Hepatocyte (in vitro differentiated cells): ENCODE data around the gene ALX3. TPM values are rescaled to one million over a fixed set of nuclear protein-coding genes. Genes with fewer than 3 reads are reported as not detected.

Experiments
- DNase-seq: peaks from one replicate; pipeline ENCODE4 v3.0.0-alpha.2; 2016; ENCODE audit warnings: low spot score
- H2AFZ ChIP-seq: fragments of 200-600 bp; sonication (generic); 2 replicates; pipeline ENCODE4 v1.6.0; 2016; ENCODE audit warnings: antibody characterized with exemption, mild to moderate bottlenecking
- H3K27ac ChIP-seq: fragments of 200-600 bp; sonication (generic); 2 replicates; pipeline ENCODE4 v1.5.1; 2016; ENCODE audit warnings: mild to moderate bottlenecking
- H3K27me3 ChIP-seq: fragments of 200-600 bp; sonication (generic); 2 replicates; pipeline ENCODE4 v1.6.1; 2016
- H3K36me3 ChIP-seq: fragments of 200-600 bp; sonication (generic); replicated peaks from 2 replicates; pipeline ENCODE4 v1.5.1; 2016; ENCODE audit warnings: low read depth; ENCODE audit not compliant: insufficient read depth
- H3K4me1 ChIP-seq: fragments of 200-600 bp; sonication (generic); 2 replicates; pipeline ENCODE4 v1.5.1; 2016; ENCODE audit warnings: mild to moderate bottlenecking, moderate library complexity; ENCODE audit not compliant: insufficient read depth
- H3K4me2 ChIP-seq: fragments of 200-600 bp; sonication (generic); 2 replicates; pipeline ENCODE4 v1.6.0; 2016
- H3K4me3 ChIP-seq: fragments of 200-600 bp; sonication (generic); 2 replicates; pipeline ENCODE4 v1.5.1; 2016; ENCODE audit warnings: mild to moderate bottlenecking
- H3K79me2 ChIP-seq: fragments of 200-600 bp; sonication (generic); 2 replicates; pipeline ENCODE4 v1.6.0; 2017; ENCODE audit warnings: mild to moderate bottlenecking
- H3K9me2 ChIP-seq: fragments of 200-600 bp; sonication (generic); replicated peaks from 2 replicates; pipeline ENCODE4 v1.6.0; 2017; ENCODE audit warnings: mild to moderate bottlenecking; ENCODE audit not compliant: insufficient read depth
- H3K9me3 ChIP-seq: fragments of 200-600 bp; sonication (generic); 2 replicates; pipeline ENCODE4 v1.5.1; 2016; ENCODE audit warnings: low read depth, mild to moderate bottlenecking
- H4K20me1 ChIP-seq: fragments of 200-600 bp; sonication (generic); 2 replicates; pipeline ENCODE4 v1.6.0; 2016; ENCODE audit warnings: mild to moderate bottlenecking; ENCODE audit not compliant: insufficient read depth, poor library complexity, severe bottlenecking
- EZH2 ChIP-seq: fragments of 200-600 bp; sonication (generic); IDR thresholded peaks from 2 replicates; pipeline ENCODE4 v1.6.1; 2016; ENCODE audit warnings: antibody characterized with exemption, mild to moderate bottlenecking, borderline replicate concordance
- EZH2phosphoT487 ChIP-seq: fragments of 200-600 bp; sonication (generic); IDR thresholded peaks from one replicate; pipeline ENCODE4 v1.6.1; 2018; ENCODE audit warnings: antibody characterized with exemption, mild to moderate bottlenecking, low read depth, moderate library complexity; ENCODE audit not compliant: unreplicated experiment, severe bottlenecking
- WGBS: methylation state at CpG from one replicate; pipeline ENCODE4 v1.1.6; 2016; ENCODE audit warnings: low lambda C conversion rate; ENCODE audit errors: missing lambda C conversion rate; 5-methylcytosine and 5-hydroxymethylcytosine counted together
- polyA plus RNA-seq: library from polyadenylated mRNA; unstranded; fragments of >200 nt; fragmentation: Nextera tagmentation; extraction: Ambion mirVana; gene quantifications from 2 replicates; pipeline ENCODE4 v1.2.1, GENCODE V29; 2016
- total RNA-seq: library from RNA; depleted of rRNA; stranded (reverse); fragments of >200 nt; gene quantifications from 2 replicates; pipeline ENCODE4 v1.2.3, GENCODE V29; 2014
- TF ChIP-seq, protein P1 (sequence below): fragments of 200-600 bp; sonication (generic); IDR thresholded peaks from 2 replicates; pipeline ENCODE4 v1.5.1; 2016; ENCODE audit warnings: antibody characterized with exemption, mild to moderate bottlenecking; ENCODE audit not compliant: poor library complexity

Gene ALX3
- total RNA-seq (0.27 and 1.6 TPM in 2 replicates), polyA plus RNA-seq (0.36 and 0.92 TPM in 2 replicates)

DNA sequence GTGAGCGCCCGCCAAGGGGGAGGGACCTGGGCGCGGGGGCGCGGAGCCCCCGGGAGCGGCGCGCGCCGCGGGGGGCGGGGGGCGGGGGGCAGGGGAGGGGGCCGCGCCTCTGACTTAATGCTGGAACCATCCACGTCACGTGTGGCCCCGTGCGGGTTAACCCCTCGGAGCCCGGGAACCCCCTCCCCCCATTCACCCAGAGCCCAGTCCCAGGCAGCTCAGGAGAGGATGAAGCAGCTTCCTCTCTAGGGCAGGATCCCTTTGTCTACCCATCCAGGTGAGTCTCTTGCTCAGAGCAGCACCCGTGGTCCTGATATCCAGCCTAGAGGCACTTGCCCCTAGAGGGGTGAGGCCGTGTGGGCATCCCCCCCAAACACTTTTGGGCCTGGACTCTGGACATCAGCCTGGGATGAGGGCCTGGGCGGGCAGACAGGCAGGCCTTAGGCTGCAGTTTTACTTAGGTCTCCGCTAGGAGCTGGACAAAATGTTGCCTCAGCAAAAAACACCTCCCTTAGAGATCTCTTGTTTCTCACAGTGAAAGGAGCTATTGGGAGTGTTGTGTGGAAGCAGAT is at the start of gene ALX3:
TSS of gene ALX3 (minus strand) at position 2 of the 572 bp plus-strand sequence. CDS start 60 bp downstream, outside the sequence.
- Histone ChIP-seq H3K9me3 (no peaks in the 10 kb centered on the region), H3K27me3 (peaks cover 84% of the 10 kb centered on the region), H3K27ac (no peak within 1 kb of the TSS), H3K9me2 (no peaks in the 10 kb centered on the region), H2AFZ (peak within 1 kb of the TSS; percentile 20), H3K4me3 (no peak within 1 kb of the TSS), H4K20me1 (no peaks in the 10 kb centered on the region), H3K79me2 (no peaks in the 10 kb centered on the region), H3K36me3 (no peaks in the 10 kb centered on the region), H3K4me1 (peaks cover 14% of the 10 kb centered on the region), H3K4me2 (peak within 1 kb of the TSS; percentile 71)
- WGBS = 62% methylated on average over 4 of the region's 27 CpGs
- peak; percentile 24 for TF ChIP-seq EZH2phosphoT487
- TF ChIP-seq EZH2 = no peak
- TF ChIP-seq, protein P1, sequence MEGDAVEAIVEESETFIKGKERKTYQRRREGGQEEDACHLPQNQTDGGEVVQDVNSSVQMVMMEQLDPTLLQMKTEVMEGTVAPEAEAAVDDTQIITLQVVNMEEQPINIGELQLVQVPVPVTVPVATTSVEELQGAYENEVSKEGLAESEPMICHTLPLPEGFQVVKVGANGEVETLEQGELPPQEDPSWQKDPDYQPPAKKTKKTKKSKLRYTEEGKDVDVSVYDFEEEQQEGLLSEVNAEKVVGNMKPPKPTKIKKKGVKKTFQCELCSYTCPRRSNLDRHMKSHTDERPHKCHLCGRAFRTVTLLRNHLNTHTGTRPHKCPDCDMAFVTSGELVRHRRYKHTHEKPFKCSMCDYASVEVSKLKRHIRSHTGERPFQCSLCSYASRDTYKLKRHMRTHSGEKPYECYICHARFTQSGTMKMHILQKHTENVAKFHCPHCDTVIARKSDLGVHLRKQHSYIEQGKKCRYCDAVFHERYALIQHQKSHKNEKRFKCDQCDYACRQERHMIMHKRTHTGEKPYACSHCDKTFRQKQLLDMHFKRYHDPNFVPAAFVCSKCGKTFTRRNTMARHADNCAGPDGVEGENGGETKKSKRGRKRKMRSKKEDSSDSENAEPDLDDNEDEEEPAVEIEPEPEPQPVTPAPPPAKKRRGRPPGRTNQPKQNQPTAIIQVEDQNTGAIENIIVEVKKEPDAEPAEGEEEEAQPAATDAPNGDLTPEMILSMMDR = no peak
- no peak for DNase-seq

DNA sequence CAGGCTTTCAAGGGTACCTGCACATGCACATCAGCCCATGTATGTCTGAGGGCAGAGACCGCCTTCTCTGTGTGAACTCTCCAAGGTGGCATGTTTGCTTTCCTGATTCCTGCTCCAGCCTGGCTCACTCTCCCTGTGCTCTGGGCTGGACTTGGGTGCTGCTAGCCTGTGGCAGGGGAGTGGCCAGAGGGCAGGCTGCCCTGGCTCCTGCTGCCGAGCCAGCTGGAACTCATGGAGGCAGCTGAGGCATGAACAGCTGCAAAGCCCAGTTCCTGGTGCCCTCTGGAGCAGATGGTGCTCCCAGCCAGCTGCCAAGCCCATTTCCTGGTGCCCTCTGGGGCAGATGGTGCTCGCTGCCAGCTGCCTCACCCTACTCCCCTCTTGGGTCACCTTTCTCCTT is 49.4 kb upstream of the ALX3 start:
- WGBS = 88% methylated on average over 3 of the region's 3 CpGs
- H2AFZ ChIP-seq = no peak overlapping the region

DNA sequence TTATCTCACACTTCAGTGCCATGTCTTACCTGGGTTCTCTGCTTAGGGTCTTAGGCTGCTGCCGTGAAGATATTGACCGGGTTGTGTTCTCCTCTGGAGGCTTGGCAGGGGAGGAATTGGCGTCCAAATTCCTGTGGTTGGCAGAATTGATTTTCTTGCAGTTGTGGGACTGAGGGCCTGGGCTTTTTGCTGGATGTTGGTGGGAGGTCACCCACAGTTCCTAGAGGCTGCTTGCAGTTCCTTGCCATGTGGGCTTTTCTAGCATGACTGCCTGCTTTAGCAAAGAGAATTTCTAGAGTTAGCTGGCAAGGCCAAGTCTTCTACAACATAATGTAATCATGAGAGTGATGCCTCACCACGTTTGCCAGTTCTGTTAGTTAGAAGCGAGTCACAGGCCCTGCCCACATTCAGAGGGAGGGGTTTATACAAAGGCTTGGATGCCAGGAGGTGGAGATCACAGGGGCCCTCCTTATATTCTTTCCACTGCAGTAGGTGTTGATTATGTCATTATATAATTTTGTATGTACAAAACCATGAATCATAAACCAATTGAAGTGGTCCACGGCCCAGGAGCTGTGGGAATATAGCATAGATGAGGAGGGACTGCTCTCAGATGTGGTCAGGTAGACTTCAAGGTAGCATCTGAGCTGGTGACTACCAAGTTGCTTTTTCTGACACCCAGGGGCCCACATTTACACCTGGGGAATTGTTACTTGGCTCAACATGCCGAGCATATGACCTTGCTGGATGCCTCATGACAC is 48.3 kb upstream of the ALX3 start:
- no peak overlapping the region for H3K4me3 ChIP-seq
- no peak overlapping the region for H2AFZ ChIP-seq
- no peak for DNase-seq
- H3K27ac ChIP-seq = no peak overlapping the region
- H3K79me2 ChIP-seq = no peaks in the 10 kb centered on the region
- no peaks in the 10 kb centered on the region for H3K4me1 ChIP-seq
- no peaks in the 10 kb centered on the region for H4K20me1 ChIP-seq
- TF ChIP-seq EZH2 = no peak
- no peak for TF ChIP-seq EZH2phosphoT487
- TF ChIP-seq, protein P1 = no peak
- H3K4me2 ChIP-seq = no peak overlapping the region
- H3K9me2 ChIP-seq = no peaks in the 10 kb centered on the region
- WGBS = 72% methylated on average over 7 of the region's 7 CpGs
- H3K27me3 ChIP-seq = peaks cover 6% of the 10 kb centered on the region
- no peaks in the 10 kb centered on the region for H3K9me3 ChIP-seq
- H3K36me3 ChIP-seq = no peaks in the 10 kb centered on the region

More for the DNA sequence above, 49.4 kb upstream of the ALX3 start:
- Histone ChIP-seq H4K20me1 (no peaks in the 10 kb centered on the region), H3K36me3 (no peaks in the 10 kb centered on the region), H3K4me1 (no peaks in the 10 kb centered on the region), H3K9me2 (no peaks in the 10 kb centered on the region), H3K79me2 (no peaks in the 10 kb centered on the region), H3K4me2 (no peak overlapping the region), H3K9me3 (no peaks in the 10 kb centered on the region), H3K27me3 (peaks cover 3% of the 10 kb centered on the region), H3K27ac (no peak overlapping the region), H3K4me3 (no peak overlapping the region)
- no peak for TF ChIP-seq EZH2
- TF ChIP-seq, protein P1 = no peak
- TF ChIP-seq EZH2phosphoT487 = no peak
- no peak for DNase-seq
